IMR-90 (cell line): ENCODE measurements around the gene DPM1.

Experiments
- POLR2A ChIP-seq: IDR thresholded peaks from 2 replicates; pipeline ENCODE4 v1.6.1; 2012; ENCODE audit warnings: mild to moderate bottlenecking, low read depth, low read length
- TF ChIP-seq, protein P1 (sequence below): conservative IDR thresholded peaks from 2 replicates; pipeline ENCODE4 v1.5.1; 2012; ENCODE audit warnings: mild to moderate bottlenecking, low read depth, low read length, improper control_type of control experiment

DNA sequence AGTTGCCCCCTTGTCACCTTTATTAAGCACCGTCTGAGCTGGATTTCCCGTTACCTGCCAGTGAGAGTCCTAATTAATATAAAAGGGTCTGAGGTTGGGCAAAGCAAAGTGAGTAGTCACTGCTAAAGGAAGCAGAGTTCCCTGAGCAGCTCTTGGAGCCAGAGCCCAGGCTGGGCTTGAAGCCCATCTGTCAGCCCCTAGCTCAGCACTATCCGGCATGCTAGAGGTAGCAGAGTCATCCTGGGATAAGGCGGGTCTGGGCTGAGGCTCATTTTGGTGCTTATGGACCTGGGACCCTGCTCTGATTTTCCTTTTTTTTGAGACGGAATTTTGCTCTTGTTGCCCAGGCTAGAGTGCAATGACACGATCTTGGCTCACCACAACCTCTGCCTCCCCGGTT is 73.3 kb downstream of the DPM1 start:
- TF ChIP-seq, protein P1, sequence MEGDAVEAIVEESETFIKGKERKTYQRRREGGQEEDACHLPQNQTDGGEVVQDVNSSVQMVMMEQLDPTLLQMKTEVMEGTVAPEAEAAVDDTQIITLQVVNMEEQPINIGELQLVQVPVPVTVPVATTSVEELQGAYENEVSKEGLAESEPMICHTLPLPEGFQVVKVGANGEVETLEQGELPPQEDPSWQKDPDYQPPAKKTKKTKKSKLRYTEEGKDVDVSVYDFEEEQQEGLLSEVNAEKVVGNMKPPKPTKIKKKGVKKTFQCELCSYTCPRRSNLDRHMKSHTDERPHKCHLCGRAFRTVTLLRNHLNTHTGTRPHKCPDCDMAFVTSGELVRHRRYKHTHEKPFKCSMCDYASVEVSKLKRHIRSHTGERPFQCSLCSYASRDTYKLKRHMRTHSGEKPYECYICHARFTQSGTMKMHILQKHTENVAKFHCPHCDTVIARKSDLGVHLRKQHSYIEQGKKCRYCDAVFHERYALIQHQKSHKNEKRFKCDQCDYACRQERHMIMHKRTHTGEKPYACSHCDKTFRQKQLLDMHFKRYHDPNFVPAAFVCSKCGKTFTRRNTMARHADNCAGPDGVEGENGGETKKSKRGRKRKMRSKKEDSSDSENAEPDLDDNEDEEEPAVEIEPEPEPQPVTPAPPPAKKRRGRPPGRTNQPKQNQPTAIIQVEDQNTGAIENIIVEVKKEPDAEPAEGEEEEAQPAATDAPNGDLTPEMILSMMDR: no peak
- no peak for TF ChIP-seq POLR2A
